Stimulated activated naive CD4-positive, alpha-beta T cell treated with Interleukin-2 at 50 U/mL for 16 hours (primary cell): ENCODE data around the gene ICAM3.

ENCODE experiments used
- DNase-seq: peaks from one replicate; lab custom pipeline; 2025; lab: John Stamatoyannopoulos, UW

ICAM3 gene

DNA sequence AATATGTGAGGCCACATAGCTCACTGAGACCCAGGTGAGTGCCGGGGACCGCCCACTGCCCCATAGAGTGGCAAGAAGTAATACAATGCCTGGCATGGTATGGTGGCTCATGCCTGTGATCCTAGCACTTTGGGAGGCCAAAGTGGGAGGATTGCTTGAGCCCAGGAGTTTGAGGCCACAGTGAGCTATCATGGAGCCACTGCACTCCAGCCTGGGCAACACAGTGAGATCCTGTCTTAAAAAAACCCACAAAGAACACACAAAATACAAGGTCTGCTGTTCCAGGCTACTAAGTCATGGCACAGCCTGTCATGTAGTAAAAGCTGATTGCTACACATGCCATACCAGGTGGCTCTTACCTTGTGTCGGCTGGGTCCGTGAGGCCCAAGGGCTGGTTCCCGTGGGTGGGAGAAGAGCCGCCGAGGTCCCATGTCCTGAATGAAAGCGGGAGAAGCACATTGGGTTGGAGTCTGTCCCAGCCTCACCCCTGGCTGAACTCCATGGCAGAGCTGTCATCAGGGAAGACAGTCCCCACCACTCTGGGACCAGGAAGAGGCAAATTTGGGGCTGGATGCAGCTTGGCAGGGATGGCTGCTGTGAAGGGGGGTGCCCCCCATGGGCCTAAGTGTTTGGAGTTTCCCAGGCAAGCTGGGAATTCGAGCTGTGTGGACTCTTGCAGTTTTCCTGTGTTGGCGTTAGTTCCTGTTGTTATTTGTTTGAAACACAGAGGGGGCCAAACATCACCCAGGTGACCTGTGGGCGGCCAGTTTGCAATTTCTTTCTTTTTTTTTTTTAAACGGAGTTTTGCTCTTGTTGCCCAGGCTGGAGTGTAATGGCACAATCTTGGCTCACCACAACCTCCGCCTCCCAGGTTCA is 20.4 kb downstream of the ICAM3 start:
- no peak for DNase-seq

DNA sequence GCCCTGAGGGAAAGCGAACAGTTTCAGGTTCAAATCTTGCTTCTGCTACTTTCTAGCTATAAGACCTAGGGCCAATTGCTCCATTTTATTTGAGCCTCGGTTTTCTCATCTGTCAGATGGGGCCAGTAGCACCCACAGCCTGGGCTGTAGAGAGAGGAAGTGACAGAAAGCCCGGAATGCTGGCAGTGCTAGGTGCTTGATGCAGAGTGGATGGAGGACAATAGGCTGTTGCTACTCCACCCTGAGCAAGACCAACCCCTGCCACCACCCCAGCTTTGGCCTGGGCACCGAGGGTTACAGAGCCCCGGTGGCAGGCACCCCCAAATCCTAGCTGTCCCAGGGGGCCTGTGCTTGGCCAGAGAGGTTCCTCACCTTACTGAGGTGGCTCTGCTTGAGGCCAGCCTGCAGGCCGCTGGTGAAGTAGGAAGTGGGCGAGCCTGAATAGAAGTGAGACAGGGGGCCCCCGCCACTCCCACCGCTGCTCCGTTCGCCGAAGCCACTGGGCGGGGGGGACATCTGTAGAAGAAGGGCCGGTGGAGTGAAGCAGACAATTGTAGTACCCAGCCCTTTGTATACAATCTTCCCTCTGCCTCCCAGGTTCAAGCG is 21.5 kb downstream of the ICAM3 start:
- no peak for DNase-seq

DNA sequence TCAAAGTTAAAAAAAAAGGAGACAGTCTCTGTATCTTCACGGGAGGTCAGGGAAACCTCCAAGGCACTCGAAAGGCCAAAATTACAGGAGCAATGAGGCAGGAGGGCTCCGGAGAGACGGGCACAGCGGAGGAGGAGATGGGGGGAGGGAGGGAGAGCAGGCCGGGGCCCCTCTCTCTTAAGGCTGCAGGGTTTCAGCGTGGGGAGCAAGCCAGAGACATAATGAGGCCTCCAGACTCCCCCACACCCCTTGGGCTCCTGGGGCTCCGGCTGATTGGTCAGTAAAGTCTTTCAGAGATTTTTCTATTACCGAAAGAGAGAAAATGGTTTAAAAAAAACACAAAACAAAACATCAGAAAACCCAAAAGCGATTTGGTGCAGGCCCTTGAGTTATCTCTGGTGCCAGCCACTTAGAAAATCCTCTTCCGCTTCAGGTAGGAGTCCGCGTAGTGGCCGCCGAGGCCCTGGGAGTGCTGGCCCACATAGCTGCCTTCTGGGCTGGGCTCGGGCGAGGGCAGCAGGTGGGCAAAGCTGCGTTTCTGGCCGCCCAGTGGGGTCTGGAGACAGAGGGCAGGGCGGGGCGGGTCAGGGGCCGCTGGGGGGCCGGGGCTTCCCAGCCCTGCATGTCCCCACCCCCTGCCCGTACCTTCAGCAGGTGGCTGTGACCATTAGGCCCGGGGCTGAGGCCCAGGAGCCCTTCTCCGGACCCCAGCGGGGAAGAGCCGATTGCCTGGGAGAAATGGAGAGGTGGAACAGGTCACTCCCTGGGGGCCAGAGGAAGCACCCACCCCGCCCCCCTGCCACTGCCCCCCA is 22.2 kb downstream of the ICAM3 start:
- no peak for DNase-seq

DNA sequence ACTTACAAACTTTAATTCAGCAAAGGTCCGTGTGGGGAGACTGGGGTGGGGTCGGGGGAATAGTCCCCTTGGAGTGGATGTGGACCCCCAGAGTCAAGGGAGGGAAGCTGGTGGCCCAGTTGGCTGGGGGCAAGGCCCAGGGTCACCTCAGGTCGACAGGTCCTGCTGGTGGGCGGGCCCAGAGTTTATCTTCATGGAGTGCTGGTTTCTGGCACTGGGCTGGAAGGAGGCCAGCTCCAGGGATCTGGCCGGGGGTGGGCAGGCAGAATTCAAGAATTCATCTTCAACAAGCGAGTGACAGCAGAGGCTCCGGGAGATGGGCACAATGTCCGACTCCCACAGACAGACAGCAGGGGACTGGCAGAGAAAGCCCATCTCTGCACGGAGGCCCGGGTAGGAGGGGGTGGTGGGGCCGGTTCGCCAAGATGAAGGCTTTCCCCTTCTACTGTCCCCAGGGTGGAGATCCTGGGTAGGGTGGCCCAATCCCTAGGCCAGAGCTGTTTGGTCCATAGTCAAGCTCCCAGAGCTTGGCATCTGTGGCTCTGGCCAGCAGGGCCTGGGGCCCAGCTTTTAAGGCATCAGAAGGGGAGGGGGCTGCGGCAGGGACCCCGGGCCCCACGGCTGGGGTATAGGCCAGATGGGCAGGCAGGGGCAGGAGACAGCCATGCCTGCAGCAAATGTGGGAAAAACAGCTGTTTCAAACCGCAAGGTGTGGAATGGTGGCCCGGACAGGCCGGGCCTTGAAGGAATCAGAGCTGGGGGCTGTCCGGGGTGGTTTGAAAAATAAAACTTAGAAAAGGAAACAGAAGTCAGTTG is 23.0 kb downstream of the ICAM3 start:
- no peak for DNase-seq

DNA sequence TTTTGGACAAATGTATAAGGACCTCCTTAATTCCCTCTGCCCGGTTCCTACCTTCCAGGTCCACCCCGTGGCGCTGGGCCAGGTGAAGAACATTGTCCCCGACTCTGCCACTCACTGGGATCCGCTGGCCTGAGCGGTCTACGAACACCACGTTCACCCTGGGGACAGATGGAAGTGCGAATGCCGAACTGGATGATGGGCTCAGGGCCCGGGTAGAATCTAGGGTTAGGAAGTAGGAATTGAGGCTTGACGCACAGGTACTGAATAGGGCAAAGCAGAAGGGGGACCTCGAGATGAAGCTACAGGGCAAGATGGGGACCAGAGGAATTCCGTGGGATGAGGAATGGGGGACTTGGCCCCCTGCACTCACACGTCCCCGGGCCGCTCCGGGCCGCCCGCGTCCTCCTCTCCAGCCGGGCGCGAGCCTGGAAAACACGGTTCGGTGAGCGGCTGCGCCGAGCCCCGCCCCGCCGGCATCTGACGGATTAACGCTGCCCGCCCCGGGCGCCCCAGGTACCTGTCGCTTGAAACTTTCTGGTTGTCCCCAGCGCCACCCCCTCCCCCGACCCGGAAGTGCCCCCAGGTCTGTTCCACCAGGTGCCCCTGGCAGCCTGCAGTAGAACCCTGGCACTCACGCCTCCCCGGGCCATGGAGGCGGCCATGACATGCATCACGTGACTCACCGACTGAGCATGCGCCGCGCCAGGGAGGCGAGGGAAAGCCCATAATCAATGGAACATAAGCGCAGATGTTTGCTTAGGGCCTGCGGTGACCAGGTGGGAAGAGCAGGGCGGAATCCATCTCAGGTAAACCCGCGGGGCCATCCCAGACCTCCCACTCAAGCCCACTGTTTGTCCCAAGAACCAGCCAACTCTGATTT is 23.8 kb downstream of the ICAM3 start, which contains the start of gene FDX2:
Gene FDX2 (minus strand): TSS at position 681 of the 880 bp plus-strand sequence. CDS start 19 bp downstream, at position 662.
- DNase-seq: peak; percentile 89

DNA sequence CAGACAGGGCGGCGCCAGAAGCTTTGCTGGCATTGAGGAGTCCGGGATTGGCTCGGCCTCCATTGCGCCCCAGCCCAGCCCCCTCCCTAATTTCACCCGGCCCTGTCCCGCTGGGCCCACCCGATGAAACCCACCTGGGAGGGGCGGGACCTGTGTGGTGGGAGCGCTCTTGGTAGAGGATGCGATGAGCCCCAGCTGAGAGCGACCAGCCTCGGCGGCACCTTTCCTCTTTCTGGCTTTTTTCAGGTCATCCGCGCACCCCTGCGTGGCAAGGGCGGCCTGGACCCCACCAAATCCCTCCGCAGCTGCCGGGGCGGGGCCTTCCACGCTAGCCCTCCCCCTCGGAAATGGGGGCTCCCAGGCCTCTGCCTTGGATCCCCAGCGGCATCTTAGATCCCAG is 30.0 kb downstream of the ICAM3 start, which contains the start of gene ZGLP1:
Gene ZGLP1 (minus strand): TSS at position 393 of the 400 bp plus-strand sequence.
- no peak for DNase-seq

DNA sequence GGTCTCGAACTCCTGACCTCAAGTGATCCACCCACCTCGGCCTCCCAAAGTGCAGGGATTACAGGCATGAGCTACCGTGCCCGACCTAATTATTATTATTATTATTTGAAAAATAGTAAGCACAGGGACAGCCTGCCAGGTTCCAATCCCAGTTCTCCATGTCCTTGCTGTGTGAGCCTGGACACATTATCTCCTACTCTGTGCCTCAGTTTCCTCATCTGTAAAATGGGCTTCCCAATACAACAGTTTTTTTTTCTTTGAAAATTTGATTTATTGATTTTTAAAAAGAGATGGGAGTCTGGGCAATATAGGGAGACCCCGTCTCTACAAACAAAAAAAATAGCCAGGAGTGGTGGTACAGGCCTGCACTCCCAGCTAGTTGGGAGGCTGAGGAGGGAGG is 33.1 kb downstream of the ICAM3 start:
- DNase-seq: no peak

DNA sequence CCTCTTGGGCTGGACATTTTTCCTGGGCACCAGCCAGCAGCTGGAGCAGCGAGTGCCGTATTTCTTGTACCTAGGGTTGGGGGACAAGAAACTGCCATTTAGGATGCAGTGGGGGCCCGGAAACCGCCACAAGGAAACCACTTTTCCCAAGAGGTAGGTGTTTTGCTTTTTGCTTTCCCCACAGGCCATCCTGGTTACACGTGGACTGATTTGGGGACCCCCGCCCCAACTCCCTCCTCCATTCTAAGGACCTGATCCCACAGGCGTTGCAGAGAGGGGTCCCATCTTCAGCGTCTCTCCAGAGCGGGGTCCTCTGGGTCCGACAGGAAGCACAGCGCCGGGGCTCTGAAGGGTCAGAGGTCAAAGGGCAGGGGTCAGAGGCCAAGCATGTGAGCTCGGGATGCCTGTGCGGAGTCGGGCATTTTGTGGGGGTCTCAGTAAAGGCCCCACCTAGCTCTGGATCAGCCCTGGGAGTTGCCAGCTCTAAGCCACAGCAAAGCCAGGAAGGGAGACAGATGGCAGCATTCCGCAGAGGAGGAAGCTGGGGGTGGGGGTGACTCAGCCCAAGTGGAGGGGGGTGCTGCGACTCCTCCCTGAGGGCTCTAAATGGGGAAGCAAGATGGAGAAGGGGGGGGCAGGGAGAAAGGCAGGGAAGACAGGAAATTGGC is 34.2 kb downstream of the ICAM3 start:
- DNase-seq: no peak

DNA sequence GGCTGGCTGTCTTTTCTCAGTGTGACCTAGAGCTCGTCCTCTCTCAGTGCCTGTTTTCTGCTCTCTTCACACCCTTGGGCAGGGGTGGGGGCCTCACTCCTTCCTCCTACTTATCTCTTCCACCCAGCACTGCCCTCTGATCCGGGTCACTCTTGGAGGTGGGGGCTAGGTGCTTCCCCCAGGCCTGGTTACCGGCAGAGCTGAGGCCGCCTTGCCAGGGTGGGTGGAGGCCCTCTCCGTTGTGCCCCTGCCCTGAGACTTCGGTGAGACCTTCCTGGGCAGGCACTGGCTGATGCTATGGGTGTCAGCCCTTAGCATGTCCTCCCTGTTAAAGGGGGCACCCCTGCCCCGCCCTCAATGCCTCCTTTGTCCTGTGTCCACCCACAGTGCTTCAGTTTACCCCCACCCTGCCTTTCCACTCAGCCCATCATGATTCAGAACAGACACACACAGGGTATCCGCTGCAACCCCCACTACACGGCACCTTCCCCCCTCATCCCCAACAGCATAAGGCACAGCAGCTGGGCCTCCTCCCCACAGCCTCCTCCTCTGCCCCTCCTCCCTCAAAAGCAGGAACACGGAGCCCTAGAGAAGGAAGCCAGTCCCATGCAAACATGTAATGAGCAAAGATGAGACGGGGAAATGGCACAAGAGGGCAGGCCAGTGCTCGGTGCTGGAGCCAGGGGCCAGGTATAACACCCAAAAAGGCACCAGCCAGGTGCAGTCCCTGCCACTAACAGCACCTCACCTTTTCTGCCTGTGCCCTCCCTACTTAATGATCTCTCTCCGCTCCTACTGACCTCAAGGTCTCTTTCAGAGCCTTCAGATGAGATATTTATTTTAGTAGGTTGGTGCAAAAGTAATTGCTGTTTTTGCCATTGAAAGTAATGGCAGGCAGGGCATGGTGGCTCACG is 39.6 kb downstream of the ICAM3 start:
- no peak for DNase-seq

DNA sequence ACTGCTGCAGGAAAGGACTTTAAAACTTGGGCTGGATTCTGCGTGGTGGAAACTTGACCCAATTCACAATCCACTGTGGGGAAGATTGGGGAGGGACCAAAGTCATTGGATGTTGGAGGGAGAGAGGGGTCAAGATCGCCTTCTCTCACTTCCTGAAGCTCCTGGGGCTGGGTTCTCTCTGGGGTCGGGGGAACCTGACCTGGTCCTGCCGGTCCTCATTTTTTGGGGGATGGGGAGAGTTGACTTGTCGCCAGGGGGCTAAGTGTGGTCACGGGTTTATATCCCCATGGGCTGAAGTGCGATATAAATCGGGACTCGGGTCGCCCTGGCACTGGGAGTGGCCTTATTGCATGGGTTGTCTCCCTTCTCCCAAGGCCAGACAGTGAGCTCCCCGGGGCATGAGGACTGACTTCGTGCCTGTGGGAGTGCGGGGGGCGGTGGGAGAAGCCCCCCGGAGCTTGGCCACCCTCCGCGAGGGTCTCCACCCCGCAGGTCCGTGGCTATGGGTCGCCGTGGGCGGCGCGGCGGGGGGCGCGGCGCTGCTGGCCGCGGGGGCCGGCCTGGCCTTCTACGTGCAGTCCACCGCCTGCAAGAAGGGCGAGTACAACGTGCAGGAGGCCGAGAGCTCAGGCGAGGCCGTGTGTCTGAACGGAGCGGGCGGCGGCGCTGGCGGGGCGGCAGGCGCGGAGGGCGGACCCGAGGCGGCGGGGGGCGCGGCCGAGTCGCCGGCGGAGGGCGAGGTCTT is 43.4 kb downstream of the ICAM3 start:
- DNase-seq: no peak

DNA sequence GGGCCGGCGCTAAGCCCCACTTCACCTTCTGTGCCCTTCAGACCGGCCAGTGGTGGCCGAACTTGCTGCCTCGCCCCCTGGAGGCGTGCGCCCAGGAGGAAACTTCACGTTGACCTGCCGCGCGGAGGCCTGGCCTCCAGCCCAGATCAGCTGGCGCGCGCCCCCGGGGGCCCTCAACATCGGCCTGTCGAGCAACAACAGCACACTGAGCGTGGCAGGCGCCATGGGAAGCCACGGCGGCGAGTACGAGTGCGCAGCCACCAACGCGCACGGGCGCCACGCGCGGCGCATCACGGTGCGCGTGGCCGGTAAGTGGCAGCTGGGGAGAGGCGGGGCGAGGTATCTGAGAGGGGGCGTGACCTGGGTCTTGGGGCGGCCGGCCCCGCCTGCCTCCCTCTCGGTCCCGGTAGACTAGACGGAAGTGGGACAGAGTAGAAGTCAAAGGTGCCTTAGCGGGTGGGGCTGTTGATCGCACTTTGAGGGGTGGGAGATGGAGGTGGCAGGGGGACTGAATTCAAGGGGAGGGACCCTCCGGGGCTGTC is 44.0 kb downstream of the ICAM3 start:
- peak; percentile 58 for DNase-seq

DNA sequence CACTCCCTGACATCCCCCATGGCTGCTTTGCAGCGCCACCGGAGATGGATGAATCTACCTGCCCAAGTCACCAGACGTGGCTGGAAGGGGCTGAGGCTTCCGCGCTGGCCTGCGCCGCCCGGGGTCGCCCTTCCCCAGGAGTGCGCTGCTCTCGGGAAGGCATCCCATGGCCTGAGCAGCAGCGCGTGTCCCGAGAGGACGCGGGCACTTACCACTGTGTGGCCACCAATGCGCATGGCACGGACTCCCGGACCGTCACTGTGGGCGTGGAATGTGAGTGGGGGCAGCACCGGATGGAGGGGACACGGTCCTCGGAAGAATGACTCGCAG is 45.1 kb downstream of the ICAM3 start:
- DNase-seq: no peak

DNA sequence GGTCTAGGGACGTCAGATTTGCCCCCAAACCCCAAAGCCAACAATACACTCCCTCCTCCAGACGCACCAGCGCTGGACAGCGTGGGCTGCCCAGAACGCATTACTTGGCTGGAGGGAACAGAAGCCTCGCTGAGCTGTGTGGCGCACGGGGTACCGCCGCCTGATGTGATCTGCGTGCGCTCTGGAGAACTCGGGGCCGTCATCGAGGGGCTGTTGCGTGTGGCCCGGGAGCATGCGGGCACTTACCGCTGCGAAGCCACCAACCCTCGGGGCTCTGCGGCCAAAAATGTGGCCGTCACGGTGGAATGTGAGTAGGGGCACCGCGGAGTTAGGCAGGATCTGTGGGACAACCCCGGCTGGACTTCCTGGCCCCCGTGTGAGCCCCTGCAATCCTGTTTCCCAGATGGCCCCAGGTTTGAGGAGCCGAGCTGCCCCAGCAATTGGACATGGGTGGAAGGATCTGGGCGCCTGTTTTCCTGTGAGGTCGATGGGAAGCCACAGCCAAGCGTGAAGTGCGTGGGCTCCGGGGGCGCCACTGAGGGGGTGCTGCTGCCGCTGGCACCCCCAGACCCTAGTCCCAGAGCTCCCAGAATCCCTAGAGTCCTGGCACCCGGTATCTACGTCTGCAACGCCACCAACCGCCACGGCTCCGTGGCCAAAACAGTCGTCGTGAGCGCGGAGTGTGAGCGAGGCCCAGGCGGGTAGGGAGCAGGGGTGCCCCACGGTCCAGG is 45.6 kb downstream of the ICAM3 start:
- no peak for DNase-seq

DNA sequence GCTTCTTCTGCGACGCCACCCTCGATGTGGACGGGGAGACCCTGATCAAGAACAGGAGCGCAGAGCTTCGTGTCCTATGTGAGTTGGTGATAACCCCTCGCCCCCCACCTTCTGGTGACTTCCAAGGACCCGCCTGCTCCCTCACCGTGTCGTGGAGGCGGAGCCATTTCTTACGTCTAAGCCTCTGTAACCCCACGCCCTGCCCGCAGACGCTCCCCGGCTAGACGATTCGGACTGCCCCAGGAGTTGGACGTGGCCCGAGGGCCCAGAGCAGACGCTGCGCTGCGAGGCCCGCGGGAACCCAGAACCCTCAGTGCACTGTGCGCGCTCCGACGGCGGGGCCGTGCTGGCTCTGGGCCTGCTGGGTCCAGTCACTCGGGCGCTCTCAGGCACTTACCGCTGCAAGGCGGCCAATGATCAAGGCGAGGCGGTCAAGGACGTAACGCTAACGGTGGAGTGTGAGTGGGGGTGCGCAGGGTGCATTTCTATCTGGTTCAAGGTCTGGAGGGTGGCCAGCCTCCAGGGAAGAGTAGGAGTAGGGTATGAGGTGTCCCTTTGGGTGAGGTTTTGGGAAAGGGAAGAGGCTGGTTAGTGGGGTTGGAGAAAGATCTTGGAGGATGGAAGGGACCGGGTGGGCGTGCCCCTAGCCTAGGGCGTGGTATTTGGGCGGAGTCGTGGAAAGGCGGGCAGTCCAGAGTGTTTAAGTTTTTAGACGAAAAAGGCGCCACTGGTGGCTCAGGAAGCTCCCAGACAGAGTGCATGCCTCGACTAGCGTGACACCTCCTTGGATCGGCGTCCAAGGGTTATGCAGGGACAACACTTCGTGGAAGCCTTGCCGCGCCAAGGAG is 46.4 kb downstream of the ICAM3 start:
- no peak for DNase-seq

DNA sequence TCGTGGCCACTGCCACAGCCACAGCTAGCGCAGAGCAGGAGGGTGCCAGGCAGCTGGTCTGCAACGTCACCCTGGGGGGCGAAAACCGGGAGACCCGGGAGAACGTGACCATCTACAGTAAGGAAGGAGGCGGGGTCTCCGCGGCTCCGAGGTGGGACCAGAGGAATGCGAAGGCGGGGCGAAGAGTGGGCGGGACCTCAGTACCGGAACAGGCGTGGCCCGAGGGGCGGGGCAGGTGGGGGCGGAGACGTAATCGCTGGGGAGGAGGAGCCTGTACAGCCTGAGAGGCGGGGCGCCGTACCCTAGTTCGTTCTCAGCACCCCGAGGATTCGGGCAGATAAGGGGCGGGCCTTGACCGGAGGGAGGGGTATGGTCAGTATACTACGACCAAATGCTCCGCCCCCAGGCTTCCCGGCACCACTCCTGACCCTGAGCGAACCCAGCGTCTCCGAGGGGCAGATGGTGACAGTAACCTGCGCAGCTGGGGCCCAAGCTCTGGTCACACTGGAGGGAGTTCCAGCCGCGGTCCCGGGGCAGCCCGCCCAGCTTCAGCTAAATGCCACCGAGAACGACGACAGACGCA is 47.1 kb downstream of the ICAM3 start:
- peak; percentile 45 for DNase-seq

DNA sequence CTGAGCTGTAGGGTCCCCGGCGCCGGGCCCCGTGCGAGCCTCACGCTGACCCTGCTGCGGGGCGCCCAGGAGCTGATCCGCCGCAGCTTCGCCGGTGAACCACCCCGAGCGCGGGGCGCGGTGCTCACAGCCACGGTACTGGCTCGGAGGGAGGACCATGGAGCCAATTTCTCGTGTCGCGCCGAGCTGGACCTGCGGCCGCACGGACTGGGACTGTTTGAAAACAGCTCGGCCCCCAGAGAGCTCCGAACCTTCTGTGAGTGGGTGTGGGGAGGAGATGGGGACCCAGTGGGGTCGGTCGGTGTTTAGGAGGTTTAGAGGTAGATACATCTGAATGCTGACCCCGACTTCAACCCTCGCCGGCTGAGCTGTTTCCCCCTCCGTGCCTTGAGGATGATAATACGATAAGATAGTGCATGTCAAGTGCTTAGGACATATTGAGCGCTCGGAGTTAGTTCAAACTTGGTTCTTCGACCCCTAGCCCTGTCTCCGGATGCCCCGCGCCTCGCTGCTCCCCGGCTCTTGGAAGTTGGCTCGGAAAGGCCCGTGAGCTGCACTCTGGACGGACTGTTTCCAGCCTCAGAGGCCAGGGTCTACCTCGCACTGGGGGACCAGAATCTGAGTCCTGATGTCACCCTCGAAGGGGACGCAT is 47.7 kb downstream of the ICAM3 start:
- peak; percentile 27 for DNase-seq
